ENCODE data around the gene THEM5. TPM values are rescaled to one million over a fixed set of nuclear protein-coding genes. Genes with fewer than 3 reads are reported as not detected.
"Not testable (repeated sequence)": the region's sequence is repeated elsewhere in the genome, so short reads cannot be mapped to it uniquely, and the experiment has no call there.

The THEM5 gene
- total and polyA plus RNA-seq, 7 experiments from 2014 or later, result not detected

DNA sequence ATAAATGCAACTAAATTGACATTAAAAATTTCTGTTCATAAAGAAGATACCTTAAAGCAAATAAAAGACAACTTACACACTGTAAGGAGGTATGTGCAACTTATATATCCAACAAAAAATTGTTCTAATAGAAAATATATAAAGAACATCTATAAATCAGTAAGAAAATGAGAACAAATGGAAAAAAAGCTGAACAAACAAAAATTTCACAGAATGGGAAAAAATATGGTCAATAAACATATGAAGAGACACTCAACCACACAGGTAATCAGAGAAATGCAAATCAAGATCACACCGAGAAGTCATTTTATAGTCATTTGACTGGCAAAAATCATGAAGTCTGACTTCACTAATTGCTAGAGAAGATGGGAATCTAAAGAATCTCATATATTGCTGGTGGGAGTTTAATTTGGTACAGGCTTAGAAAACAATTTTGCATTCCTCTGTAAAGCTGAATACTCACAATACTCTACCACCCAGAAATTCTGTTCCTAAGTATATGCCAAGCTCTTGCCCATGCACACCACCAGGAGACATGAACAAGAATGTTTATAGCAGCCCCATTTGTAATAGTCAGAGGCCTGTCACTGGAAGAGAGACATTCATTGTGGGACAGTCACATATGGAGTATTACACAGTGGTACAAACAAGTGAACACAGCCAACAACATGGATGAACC is 22.0 kb upstream of the THEM5 start:
- Mint-ChIP-seq H3K9me3 (no peaks in the 10 kb centered on the region), H3K27me3 (no peaks in the 10 kb centered on the region), H3K4me1 (peaks cover 8 to 41% (median 18%) of the 10 kb centered on the region in 7 donors), H3K27ac (peak overlapping the region in 8 of 9 donors; percentile 32 to 78 (median 46)), H3K36me3 (peaks cover 16 to 37% (median 22%) of the 10 kb centered on the region in 5 donors), H3K4me3 (no peak overlapping the region)
- intact Hi-C loops (cut with micrococcal nuclease), result no loop called here
- H3K27me3 ChIP-seq (ENCODE audit: control insufficient read depth in 2 of 2, insufficient read depth in 2 of 2, low read length in 2 of 2), result no peaks in the 10 kb centered on the region
- H3K36me3 ChIP-seq (ENCODE audit: control insufficient read depth in 2 of 3, insufficient read depth in 3 of 3, low read length in 3 of 3), result peaks cover 0 to 27% (median 0%) of the 10 kb centered on the region in 3 experiments
- no peak overlapping the region for H3K4me3 ChIP-seq (ENCODE audit: low read length)
- no peak overlapping the region for H3K27ac ChIP-seq (ENCODE audit: low read depth, low read length)
- POLR2A ChIA-PET, result interaction anchor here (0.7 kb wide), 1 partner anchor 867 kb away, joined by 3 read pairs; no protein-coding TSS in a partner anchor
- no peaks in the 10 kb centered on the region for H3K9me3 ChIP-seq (ENCODE audit: control insufficient read depth in 2 of 3, low read length in 3 of 3)
- ATAC-seq (no peak), DNase-seq (no peak)
- H3K4me1 ChIP-seq (ENCODE audit: control insufficient read depth in 2 of 2, insufficient read depth in 2 of 2, low read length in 2 of 2), result peaks cover 0 to 5% of the 10 kb centered on the region in 2 donors
- CTCF ChIA-PET, result no interaction called here

DNA sequence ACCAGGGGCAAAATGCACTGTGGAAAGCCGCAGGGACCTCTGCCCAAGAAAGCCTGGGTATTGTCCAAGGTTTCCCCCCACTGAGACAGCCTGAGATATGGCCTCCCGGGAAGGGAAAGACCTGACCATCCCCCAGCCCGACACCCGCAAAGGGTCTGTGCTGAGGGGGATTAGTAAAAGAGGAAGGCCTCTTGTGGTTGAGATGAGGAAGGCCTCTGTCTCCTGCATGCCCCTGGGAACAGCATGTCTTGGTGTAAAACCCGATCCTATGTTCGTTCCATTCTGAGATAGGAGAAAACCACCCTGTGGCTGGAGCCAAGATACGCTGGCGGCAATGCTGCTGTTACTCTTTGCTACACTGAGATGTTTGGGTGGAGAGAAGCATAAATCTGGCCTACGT is 19.3 kb upstream of the THEM5 start:
- H3K27me3 Mint-ChIP-seq; H3K9me3 Mint-ChIP-seq; H3K4me3 Mint-ChIP-seq; CTCF ChIA-PET; H3K4me1 ChIP-seq (ENCODE audit: control insufficient read depth in 2 of 2, insufficient read depth in 2 of 2, low read length in 2 of 2); intact Hi-C loops (cut with micrococcal nuclease); H3K9me3 ChIP-seq (ENCODE audit: control insufficient read depth in 2 of 3, low read length in 3 of 3); POLR2A ChIA-PET; H3K4me3 ChIP-seq (ENCODE audit: low read length); ATAC-seq; H3K27me3 ChIP-seq (ENCODE audit: control insufficient read depth in 2 of 2, insufficient read depth in 2 of 2, low read length in 2 of 2); H3K27ac ChIP-seq (ENCODE audit: low read depth, low read length); DNase-seq: not testable (repeated sequence)
- H3K36me3 Mint-ChIP-seq, result peaks cover 10 to 29% (median 14%) of the 10 kb centered on the region in 5 donors
- peaks cover 0 to 22% (median 0%) of the 10 kb centered on the region in 3 experiments for H3K36me3 ChIP-seq (ENCODE audit: control insufficient read depth in 2 of 3, insufficient read depth in 3 of 3, low read length in 3 of 3)
- peak overlapping the region in 7 of 9 donors; percentile 43 to 78 (median 74) for H3K27ac Mint-ChIP-seq
- H3K4me1 Mint-ChIP-seq, result peaks cover 10 to 43% (median 24%) of the 10 kb centered on the region in 7 donors

DNA sequence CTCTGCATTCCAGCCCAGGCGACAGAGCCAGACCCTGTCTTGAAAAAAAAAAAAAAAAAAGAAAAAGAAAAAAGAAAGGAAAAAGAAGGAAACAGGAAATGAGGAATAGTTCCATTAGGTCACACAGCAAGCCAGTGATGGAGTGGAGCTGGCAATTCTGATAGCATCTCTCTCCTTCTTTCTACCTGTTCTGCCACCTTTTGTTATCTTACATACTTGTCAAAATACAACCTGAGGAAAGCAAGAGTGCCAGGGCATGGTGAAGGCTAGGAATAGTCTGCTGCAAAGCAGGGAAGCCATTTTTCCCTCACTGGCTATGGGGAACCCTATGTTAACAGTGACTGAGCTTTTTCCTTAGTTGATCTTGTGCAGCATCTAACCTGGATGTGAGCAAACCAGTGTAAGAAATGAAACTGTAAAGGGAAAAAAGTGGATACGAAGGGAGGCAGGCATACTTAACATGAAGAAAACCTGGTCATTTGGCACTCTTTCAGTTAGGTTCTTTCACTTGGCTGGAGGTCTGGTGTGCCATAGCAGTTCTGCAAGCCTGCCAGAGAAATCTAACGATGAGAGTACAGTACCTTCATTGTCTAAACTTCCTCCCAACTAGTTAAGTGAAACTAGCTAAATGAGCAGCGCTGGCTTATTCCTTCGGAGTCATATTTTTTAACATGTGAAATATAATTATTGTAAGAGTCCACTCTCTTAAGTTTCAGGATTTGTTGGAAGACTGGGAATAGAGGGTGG is 17.9 kb upstream of the THEM5 start:
- ChIA-PET CTCF (interaction anchor here (0.6 kb wide), 1 partner anchor 83 kb away, joined by 3 read pairs; no protein-coding TSS in a partner anchor), POLR2A (no interaction called here)
- no peak overlapping the region for H3K4me3 ChIP-seq (ENCODE audit: low read length)
- DNase-seq (no peak), ATAC-seq (no peak)
- no peak overlapping the region for H3K4me3 Mint-ChIP-seq
- intact Hi-C loops (cut with micrococcal nuclease), result no loop called here
- no peaks in the 10 kb centered on the region for H3K9me3 Mint-ChIP-seq
- H3K27ac Mint-ChIP-seq, result peak overlapping the region in 6 of 9 donors; percentile 1 to 84 (median 30)
- peaks cover 0 to 14% (median 0%) of the 10 kb centered on the region in 3 experiments for H3K36me3 ChIP-seq (ENCODE audit: control insufficient read depth in 2 of 3, insufficient read depth in 3 of 3, low read length in 3 of 3)
- peaks cover 10 to 20% (median 11%) of the 10 kb centered on the region in 5 donors for H3K36me3 Mint-ChIP-seq
- H3K4me1 Mint-ChIP-seq, result peaks cover 11 to 38% (median 24%) of the 10 kb centered on the region in 7 donors
- no peak overlapping the region for H3K27ac ChIP-seq (ENCODE audit: low read depth, low read length)
- no peaks in the 10 kb centered on the region for H3K9me3 ChIP-seq (ENCODE audit: control insufficient read depth in 2 of 3, low read length in 3 of 3)
- H3K4me1 ChIP-seq (ENCODE audit: control insufficient read depth in 2 of 2, insufficient read depth in 2 of 2, low read length in 2 of 2), result peaks cover 0 to 5% of the 10 kb centered on the region in 2 donors
- H3K27me3 Mint-ChIP-seq, result no peaks in the 10 kb centered on the region
- no peaks in the 10 kb centered on the region for H3K27me3 ChIP-seq (ENCODE audit: control insufficient read depth in 2 of 2, insufficient read depth in 2 of 2, low read length in 2 of 2)

DNA sequence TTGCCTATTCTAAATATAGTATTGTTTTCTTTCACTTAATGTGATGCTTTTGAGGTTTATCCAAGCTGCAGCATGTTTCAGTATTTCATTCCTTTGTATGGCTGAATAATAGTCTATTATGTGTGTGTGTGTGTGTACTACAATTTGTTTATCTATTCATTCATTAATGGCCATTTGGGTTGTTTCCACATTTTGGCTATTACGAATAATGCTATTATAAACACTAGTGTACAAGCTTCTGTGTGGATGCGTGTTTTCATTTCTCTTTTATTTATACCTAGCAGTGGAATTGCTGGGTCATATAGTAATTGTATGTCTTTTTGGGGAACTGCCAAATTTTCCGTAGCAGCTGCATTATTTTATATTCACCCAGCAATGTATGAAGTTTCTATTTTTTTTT is 15.0 kb upstream of the THEM5 start:
- ChIA-PET POLR2A (no interaction called here), CTCF (interaction anchor here (0.6 kb wide), 2 partner anchors 78 to 692 kb away, joined by 3 to 6 read pairs; no protein-coding TSS in a partner anchor)
- Mint-ChIP-seq H3K27me3 (no peaks in the 10 kb centered on the region), H3K4me1 (peaks cover 3 to 13% (median 7%) of the 10 kb centered on the region in 7 donors), H3K27ac (no peak overlapping the region), H3K36me3 (peaks cover 4 to 6% (median 4%) of the 10 kb centered on the region in 5 donors), H3K9me3 (no peaks in the 10 kb centered on the region), H3K4me3 (no peak overlapping the region)
- no peaks in the 10 kb centered on the region for H3K9me3 ChIP-seq (ENCODE audit: control insufficient read depth in 2 of 3, low read length in 3 of 3)
- no peak overlapping the region for H3K27ac ChIP-seq (ENCODE audit: low read depth, low read length)
- H3K27me3 ChIP-seq (ENCODE audit: control insufficient read depth in 2 of 2, insufficient read depth in 2 of 2, low read length in 2 of 2), result no peaks in the 10 kb centered on the region
- no peak overlapping the region for H3K4me3 ChIP-seq (ENCODE audit: low read length)
- peaks cover 0 to 3% (median 0%) of the 10 kb centered on the region in 3 experiments for H3K36me3 ChIP-seq (ENCODE audit: control insufficient read depth in 2 of 3, insufficient read depth in 3 of 3, low read length in 3 of 3)
- intact Hi-C loops (cut with micrococcal nuclease), result no loop called here
- ATAC-seq (no peak), DNase-seq (no peak)
- H3K4me1 ChIP-seq (ENCODE audit: control insufficient read depth in 2 of 2, insufficient read depth in 2 of 2, low read length in 2 of 2), result no peaks in the 10 kb centered on the region

DNA sequence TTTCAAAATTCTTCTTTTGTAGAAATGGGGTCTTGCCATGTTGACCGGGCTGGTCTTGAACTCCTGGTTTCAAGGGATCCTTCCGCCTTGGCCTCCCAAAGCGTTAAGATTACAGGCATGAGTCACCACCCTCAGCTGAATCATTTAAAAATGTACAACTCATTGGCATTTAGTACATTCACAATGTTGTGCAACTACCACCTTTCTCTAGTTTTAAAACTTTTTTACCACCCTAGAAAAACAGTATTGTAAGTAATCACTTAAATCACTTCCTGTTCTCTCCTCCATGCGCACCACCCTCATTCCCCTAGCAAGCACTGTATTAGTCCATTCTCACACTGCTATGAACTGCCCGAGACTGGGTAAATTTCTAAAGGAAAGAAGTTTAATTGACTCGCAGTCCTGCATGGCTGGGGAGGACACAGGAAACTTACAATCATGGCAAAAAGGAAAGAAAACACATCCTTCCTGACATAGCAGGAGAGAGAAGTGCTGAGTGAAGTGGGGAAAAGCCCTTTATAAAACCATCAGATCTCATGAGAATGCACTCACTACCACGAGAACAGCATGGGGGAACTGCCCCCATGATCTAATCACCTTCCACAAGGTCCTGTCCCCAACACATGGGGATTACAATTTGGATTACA is 14.4 kb upstream of the THEM5 start:
- Mint-ChIP-seq H3K4me1 (peaks cover 0 to 9% (median 7%) of the 10 kb centered on the region in 7 donors), H3K27ac (peak overlapping the region in 1 of 9 donors; percentile 25), H3K4me3 (no peak overlapping the region), H3K36me3 (peaks cover 0 to under 1% (median 0%) of the 10 kb centered on the region in 5 donors), H3K9me3 (no peaks in the 10 kb centered on the region), H3K27me3 (peaks cover 0 to 2% (median 0%) of the 10 kb centered on the region in 5 donors)
- intact Hi-C loops (cut with micrococcal nuclease), result no loop called here
- Histone ChIP-seq H3K36me3 (ENCODE audit: control insufficient read depth in 2 of 3, insufficient read depth in 3 of 3, low read length in 3 of 3) (no peaks in the 10 kb centered on the region), H3K4me1 (ENCODE audit: control insufficient read depth in 2 of 2, insufficient read depth in 2 of 2, low read length in 2 of 2) (no peaks in the 10 kb centered on the region), H3K27ac (ENCODE audit: low read depth, low read length) (no peak overlapping the region), H3K9me3 (ENCODE audit: control insufficient read depth in 2 of 3, low read length in 3 of 3) (no peaks in the 10 kb centered on the region), H3K27me3 (ENCODE audit: control insufficient read depth in 2 of 2, insufficient read depth in 2 of 2, low read length in 2 of 2) (no peaks in the 10 kb centered on the region), H3K4me3 (ENCODE audit: low read length) (no peak overlapping the region)
- POLR2A ChIA-PET, result interaction anchor here (0.5 to 0.8 kb wide), 2 partner anchors 14 to 808 kb away, joined by 3 read pairs; partner anchors contain the start of gene CDC42SE1
- CTCF ChIA-PET, result interaction anchor here (0.6 kb wide), 2 partner anchors 79 to 692 kb away, joined by 3 to 6 read pairs; no protein-coding TSS in a partner anchor
- peak; percentile 38 for ATAC-seq
- no peak for DNase-seq

DNA sequence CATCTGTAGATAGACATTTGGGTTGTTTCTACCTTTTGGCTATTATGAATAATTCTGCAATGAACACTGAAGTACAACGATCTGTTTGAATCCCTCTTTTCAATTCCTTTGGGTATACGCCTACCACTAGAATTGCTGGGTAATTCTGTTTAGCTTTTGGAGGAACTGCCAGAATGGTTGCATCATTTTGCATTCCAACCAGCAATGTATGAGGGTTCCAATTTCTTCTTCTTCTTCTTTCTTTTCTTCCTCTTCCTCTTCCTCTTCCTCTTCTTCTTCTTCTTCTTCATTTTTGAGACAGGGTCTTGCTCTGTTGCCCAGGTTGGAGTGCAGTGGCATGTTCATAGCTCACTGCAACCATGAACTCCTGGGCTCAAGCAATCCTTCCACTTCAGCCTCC is 13.8 kb upstream of the THEM5 start:
- Histone ChIP-seq H3K27me3 (ENCODE audit: control insufficient read depth in 2 of 2, insufficient read depth in 2 of 2, low read length in 2 of 2) (no peaks in the 10 kb centered on the region), H3K4me1 (ENCODE audit: control insufficient read depth in 2 of 2, insufficient read depth in 2 of 2, low read length in 2 of 2) (no peaks in the 10 kb centered on the region), H3K4me3 (ENCODE audit: low read length) (no peak overlapping the region), H3K9me3 (ENCODE audit: control insufficient read depth in 2 of 3, low read length in 3 of 3) (no peaks in the 10 kb centered on the region), H3K27ac (ENCODE audit: low read depth, low read length) (no peak overlapping the region), H3K36me3 (ENCODE audit: control insufficient read depth in 2 of 3, insufficient read depth in 3 of 3, low read length in 3 of 3) (no peaks in the 10 kb centered on the region)
- Mint-ChIP-seq H3K4me1 (peaks cover 0 to 9% (median 8%) of the 10 kb centered on the region in 7 donors), H3K36me3 (no peaks in the 10 kb centered on the region), H3K27ac (no peak overlapping the region), H3K9me3 (no peaks in the 10 kb centered on the region), H3K27me3 (peaks cover 0 to 5% (median 0%) of the 10 kb centered on the region in 5 donors), H3K4me3 (no peak overlapping the region)
- ATAC-seq (no peak), DNase-seq (no peak)
- ChIA-PET POLR2A (interaction anchor here (0.5 to 0.8 kb wide), 2 partner anchors 15 to 808 kb away, joined by 3 read pairs; partner anchors contain the start of gene CDC42SE1), CTCF (no interaction called here)
- intact Hi-C loops (cut with micrococcal nuclease), result no loop called here

All from naive thymus-derived CD4-positive, alpha-beta T cell (primary cell).